Measurements from ENCODE around the gene P2RY14.

P2RY14 gene

DNA sequence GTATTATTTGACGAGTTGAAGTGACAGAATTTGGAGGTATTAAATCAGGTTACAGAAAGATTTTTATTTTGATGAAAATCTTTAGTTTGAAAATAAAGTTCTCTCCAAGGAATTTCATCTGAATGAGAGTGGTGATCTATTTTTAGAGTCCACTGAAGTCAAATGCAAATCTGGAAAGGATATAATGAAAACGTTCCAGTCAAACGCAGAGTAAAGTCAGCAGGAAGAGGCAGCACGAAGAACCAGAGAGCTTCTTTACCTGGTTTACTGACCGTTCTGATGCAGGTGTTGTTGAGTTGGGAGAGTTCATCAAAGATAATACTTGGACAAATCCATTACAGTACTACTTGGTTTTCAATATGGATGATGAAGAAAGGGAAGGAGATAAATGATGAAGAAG, 8.7 kb downstream of the P2RY14 start:
- no peaks in the 10 kb centered on the region for H3K27me3 ChIP-seq
- H3K4me3 ChIP-seq (ENCODE audit: low read depth in 1 of 2, low read length in 1 of 2): no peak overlapping the region
- H3K36me3 ChIP-seq: no peaks in the 10 kb centered on the region
- no peak overlapping the region for H3K27ac ChIP-seq
- no peaks in the 10 kb centered on the region for H3K9me3 ChIP-seq
- TF ChIP-seq, protein P1, sequence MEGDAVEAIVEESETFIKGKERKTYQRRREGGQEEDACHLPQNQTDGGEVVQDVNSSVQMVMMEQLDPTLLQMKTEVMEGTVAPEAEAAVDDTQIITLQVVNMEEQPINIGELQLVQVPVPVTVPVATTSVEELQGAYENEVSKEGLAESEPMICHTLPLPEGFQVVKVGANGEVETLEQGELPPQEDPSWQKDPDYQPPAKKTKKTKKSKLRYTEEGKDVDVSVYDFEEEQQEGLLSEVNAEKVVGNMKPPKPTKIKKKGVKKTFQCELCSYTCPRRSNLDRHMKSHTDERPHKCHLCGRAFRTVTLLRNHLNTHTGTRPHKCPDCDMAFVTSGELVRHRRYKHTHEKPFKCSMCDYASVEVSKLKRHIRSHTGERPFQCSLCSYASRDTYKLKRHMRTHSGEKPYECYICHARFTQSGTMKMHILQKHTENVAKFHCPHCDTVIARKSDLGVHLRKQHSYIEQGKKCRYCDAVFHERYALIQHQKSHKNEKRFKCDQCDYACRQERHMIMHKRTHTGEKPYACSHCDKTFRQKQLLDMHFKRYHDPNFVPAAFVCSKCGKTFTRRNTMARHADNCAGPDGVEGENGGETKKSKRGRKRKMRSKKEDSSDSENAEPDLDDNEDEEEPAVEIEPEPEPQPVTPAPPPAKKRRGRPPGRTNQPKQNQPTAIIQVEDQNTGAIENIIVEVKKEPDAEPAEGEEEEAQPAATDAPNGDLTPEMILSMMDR (IDR thresholded peaks at IDR 0.05): no peak
- H3K4me1 ChIP-seq (ENCODE audit: control insufficient read depth in 1 of 2, insufficient read depth in 1 of 2, low read depth in 1 of 2, low read length in 1 of 2): peaks cover 0 to 22% of the 10 kb centered on the region in 2 experiments

DNA sequence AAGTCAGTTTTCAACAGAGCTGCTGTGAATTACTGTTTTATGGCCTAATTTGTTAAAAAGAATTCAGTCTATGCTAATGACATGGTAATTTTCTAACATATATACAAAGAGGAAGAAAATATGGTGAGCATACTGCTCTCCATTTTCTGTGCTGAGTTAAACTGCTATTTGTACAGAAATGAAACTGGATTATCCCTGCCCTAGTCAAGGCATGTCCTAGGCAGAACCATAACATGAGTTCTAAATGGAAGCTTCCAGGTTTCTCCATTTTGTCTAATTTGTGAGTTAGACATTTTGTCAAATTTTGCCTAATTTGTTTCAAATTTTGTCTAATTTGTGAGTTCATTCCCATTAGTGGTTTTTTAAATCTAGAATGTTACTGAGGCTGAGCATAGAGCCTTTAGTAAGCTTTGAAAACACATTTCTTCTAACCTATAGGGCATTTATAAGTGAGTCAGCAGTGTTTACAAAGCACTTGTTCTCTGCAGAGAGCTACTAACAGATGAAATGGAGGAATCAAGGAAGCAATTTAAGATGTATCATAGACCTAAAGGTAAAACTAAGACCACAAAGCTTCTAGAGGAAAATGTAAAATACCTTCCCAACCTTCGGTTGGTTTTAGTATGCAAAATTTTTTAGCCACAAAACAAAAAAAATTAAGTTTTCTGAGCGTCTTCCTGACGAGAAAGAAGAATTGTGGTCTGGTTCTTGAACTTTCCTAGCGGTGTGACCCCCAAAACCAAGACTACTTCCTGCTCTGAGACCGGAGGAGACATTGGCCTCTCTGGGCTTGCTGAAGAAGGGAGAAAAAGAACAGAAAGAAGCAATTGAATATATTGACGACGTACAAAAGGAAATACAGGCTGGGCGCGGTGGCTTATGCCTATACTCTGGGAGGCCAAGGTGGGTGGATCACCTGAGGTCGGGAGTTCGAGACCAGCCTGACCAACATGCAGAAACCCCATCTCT, 9.8 kb downstream of the P2RY14 start:
- Histone ChIP-seq H3K27ac (no peak overlapping the region), H3K4me3 (ENCODE audit: low read depth in 1 of 2, low read length in 1 of 2) (no peak overlapping the region), H3K4me1 (ENCODE audit: control insufficient read depth in 1 of 2, insufficient read depth in 1 of 2, low read depth in 1 of 2, low read length in 1 of 2) (peaks cover 0 to 23% of the 10 kb centered on the region in 2 experiments), H3K36me3 (no peaks in the 10 kb centered on the region), H3K9me3 (no peaks in the 10 kb centered on the region), H3K27me3 (no peaks in the 10 kb centered on the region)
- TF ChIP-seq, protein P1 (IDR thresholded peaks at IDR 0.05): no peak

DNA sequence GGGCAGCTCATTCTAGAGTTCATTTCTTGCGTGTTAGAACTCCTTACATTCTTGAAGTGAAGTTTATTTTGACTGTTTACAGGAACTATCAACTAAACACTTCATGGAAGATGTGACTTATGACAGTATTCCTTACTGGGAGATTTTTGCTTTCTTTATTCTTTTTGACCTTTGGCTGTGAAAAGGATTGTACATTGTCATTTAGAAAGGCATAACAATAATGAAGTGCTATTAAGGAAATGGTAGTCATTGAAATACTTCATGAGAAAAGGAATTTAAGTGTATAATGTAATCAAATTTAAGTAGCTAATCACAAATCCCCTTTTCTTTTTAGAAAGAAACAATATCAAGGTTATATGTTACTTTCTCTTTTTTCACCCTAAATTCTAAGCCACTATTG, 11.3 kb downstream of the P2RY14 start:
- TF ChIP-seq, protein P1 (IDR thresholded peaks at IDR 0.05): no peak
- H3K27me3 ChIP-seq: no peaks in the 10 kb centered on the region
- peaks cover 0 to 23% of the 10 kb centered on the region in 2 experiments for H3K4me1 ChIP-seq (ENCODE audit: control insufficient read depth in 1 of 2, insufficient read depth in 1 of 2, low read depth in 1 of 2, low read length in 1 of 2)
- H3K36me3 ChIP-seq: no peaks in the 10 kb centered on the region
- H3K4me3 ChIP-seq (ENCODE audit: low read depth in 1 of 2, low read length in 1 of 2): no peak overlapping the region
- no peaks in the 10 kb centered on the region for H3K9me3 ChIP-seq
- no peak overlapping the region for H3K27ac ChIP-seq

DNA sequence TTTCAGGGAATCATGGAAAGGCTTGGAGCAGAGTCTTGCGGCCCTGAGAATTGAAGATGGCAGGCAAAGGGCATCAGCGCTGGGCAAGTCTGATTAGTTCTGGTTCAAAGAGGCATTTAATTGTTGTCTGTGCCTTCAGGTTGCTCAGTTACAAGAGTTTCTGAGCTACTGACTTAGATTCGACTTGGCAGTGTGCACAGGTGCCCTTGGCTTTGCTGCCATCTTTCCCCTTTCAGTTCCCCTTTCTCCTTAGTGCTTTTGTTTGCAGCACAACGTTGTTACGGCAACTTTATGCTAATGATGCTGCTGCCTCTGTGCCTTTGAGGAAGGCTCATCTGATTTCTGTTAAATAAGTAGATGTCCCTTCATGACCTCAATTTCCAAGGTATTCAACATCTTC, 12.5 kb downstream of the P2RY14 start:
- no peak overlapping the region for H3K27ac ChIP-seq
- H3K9me3 ChIP-seq: no peaks in the 10 kb centered on the region
- H3K4me3 ChIP-seq (ENCODE audit: low read depth in 1 of 2, low read length in 1 of 2): peak overlapping the region in 1 of 2 experiments; percentile 1
- no peaks in the 10 kb centered on the region for H3K27me3 ChIP-seq
- H3K4me1 ChIP-seq (ENCODE audit: control insufficient read depth in 1 of 2, insufficient read depth in 1 of 2, low read depth in 1 of 2, low read length in 1 of 2): peaks cover 0 to 23% of the 10 kb centered on the region in 2 experiments
- TF ChIP-seq, protein P1 (IDR thresholded peaks at IDR 0.05): no peak
- no peaks in the 10 kb centered on the region for H3K36me3 ChIP-seq

DNA sequence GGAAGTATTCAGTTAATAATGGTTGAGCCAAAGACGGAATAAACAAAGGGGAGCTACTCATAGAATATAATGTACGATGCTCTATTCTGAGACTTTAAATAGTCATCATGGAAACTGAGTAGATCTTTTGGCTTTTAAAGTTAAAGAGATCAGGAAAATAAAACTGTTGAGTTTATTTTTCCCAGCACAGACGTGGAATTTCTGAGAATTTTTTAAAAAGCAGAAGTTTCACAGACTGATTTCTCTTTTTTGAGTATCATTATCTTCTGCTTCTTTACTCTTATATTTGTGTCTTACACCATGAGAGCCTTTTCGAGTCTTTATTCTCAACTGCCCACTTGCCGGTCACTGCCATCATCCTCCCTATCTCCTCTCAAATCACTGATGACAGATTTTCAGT, 13.2 kb downstream of the P2RY14 start:
- H3K9me3 ChIP-seq: no peaks in the 10 kb centered on the region
- H3K27ac ChIP-seq: no peak overlapping the region
- TF ChIP-seq, protein P1 (IDR thresholded peaks at IDR 0.05): no peak
- H3K36me3 ChIP-seq: no peaks in the 10 kb centered on the region
- no peak overlapping the region for H3K4me3 ChIP-seq (ENCODE audit: low read depth in 1 of 2, low read length in 1 of 2)
- H3K4me1 ChIP-seq (ENCODE audit: control insufficient read depth in 1 of 2, insufficient read depth in 1 of 2, low read depth in 1 of 2, low read length in 1 of 2): peaks cover 0 to 23% of the 10 kb centered on the region in 2 experiments
- no peaks in the 10 kb centered on the region for H3K27me3 ChIP-seq

Measured in neutrophil (primary cell).